HepG2 (cell line): ENCODE results near the gene TARM1. TPM values are rescaled to one million over a fixed set of nuclear protein-coding genes. Genes with fewer than 3 reads are reported as not detected.
A peak's percentile ranks its signal among the peaks of the same experiment; 100 is the strongest.

Source experiments
- ATF3 ChIP-seq: sonication (generic); formaldehyde crosslinking; IDR thresholded peaks from 2 replicates; pipeline ENCODE4 v1.4.0; 2020; ENCODE audit warnings: missing genetic modification reagents
- CTCF ChIP-seq: sonication (generic); formaldehyde crosslinking; IDR thresholded peaks from 2 replicates; pipeline ENCODE4 v1.5.0; 2020; ENCODE audit warnings: mild to moderate bottlenecking, missing genetic modification reagents, moderate library complexity
- GABPB1 ChIP-seq: IDR thresholded peaks from 2 replicates; pipeline ENCODE4 v1.6.1; 2016; ENCODE audit warnings: mild to moderate bottlenecking, missing genetic modification reagents, moderate library complexity, missing compliant biosample characterization
- HES4 ChIP-seq: sonication (generic); formaldehyde crosslinking; IDR thresholded peaks from 2 replicates; pipeline ENCODE4 v1.9.0; 2021; ENCODE audit warnings: mild to moderate bottlenecking, missing genetic modification reagents, borderline replicate concordance
- KLF9 ChIP-seq: IDR thresholded peaks from 2 replicates; pipeline ENCODE4 v1.6.1; 2016; ENCODE audit warnings: low read depth
- MAFG ChIP-seq: sonication (generic); formaldehyde crosslinking; IDR thresholded peaks from 2 replicates; pipeline ENCODE4 v1.5.1; 2020; ENCODE audit warnings: mild to moderate bottlenecking, missing genetic modification reagents
- NR2F6 ChIP-seq, 2 experiments: IDR thresholded peaks; 2 replicates each; pipeline ENCODE4 v1.6.1; 2016; ENCODE audit warnings: antibody characterized with exemption in 1 of 2, mild to moderate bottlenecking in 1 of 2
- PHF21A ChIP-seq: sonication (generic); formaldehyde crosslinking; IDR thresholded peaks from 2 replicates; pipeline ENCODE4 v1.5.0; 2020; ENCODE audit warnings: mild to moderate bottlenecking, missing genetic modification reagents
- SALL2 ChIP-seq: sonication (generic); formaldehyde crosslinking; IDR thresholded peaks from 2 replicates; pipeline ENCODE4 v1.8.1; 2023; ENCODE audit warnings: mild to moderate bottlenecking, missing genetic modification reagents, inconsistent platforms
- TBX3 ChIP-seq: fragments of 450-650 bp; IDR thresholded peaks from 2 replicates; pipeline ENCODE4 v1.6.1; 2017; ENCODE audit warnings: antibody characterized with exemption, mild to moderate bottlenecking, inconsistent platforms, borderline replicate concordance
- THRA ChIP-seq: sonication (generic); formaldehyde crosslinking; IDR thresholded peaks from 2 replicates; pipeline ENCODE4 v1.4.0; 2020; ENCODE audit warnings: missing genetic modification reagents, borderline replicate concordance
- THYN1 ChIP-seq: sonication (generic); formaldehyde crosslinking; IDR thresholded peaks from 2 replicates; pipeline ENCODE4 v1.8.1; 2023; ENCODE audit warnings: low read depth, mild to moderate bottlenecking, moderate library complexity, missing genetic modification reagents, borderline replicate concordance
- ZBTB7A ChIP-seq: sonication (generic); formaldehyde crosslinking; IDR thresholded peaks from 2 replicates; pipeline ENCODE4 v1.8.0; 2022; ENCODE audit warnings: mild to moderate bottlenecking, missing genetic modification reagents
- ZNF256 ChIP-seq: sonication (generic); formaldehyde crosslinking; conservative IDR thresholded peaks from 2 replicates; pipeline ENCODE4 v1.4.0; 2020; ENCODE audit warnings: missing genetic modification reagents
- ZNF296 ChIP-seq: sonication (generic); formaldehyde crosslinking; conservative IDR thresholded peaks from 2 replicates; pipeline ENCODE4 v1.5.0; 2020; ENCODE audit warnings: mild to moderate bottlenecking, missing genetic modification reagents
- ZNF383 ChIP-seq: sonication (generic); formaldehyde crosslinking; IDR thresholded peaks from 2 replicates; pipeline ENCODE4 v1.4.0; 2020; ENCODE audit warnings: missing genetic modification reagents, mild to moderate bottlenecking, borderline replicate concordance
- ZNF558 ChIP-seq: sonication (generic); formaldehyde crosslinking; IDR thresholded peaks from 2 replicates; pipeline ENCODE4 v1.9.0; 2022; ENCODE audit warnings: mild to moderate bottlenecking, missing genetic modification reagents, borderline replicate concordance
- ZNF614 ChIP-seq: IDR thresholded peaks from 2 replicates; pipeline ENCODE4 v1.6.1; 2018; ENCODE audit warnings: missing biosample characterization, missing genetic modification reagents, inconsistent platforms, borderline replicate concordance
- ZNF678 ChIP-seq: sonication (generic); formaldehyde crosslinking; IDR thresholded peaks from 2 replicates; pipeline ENCODE4 v1.4.0; 2020; ENCODE audit warnings: mild to moderate bottlenecking, missing genetic modification reagents
- ZNF7 ChIP-seq: IDR thresholded peaks from 2 replicates; pipeline ENCODE4 v1.6.1; 2016; ENCODE audit warnings: missing biosample characterization, missing genetic modification reagents
- ZNF770 ChIP-seq: sonication (generic); formaldehyde crosslinking; IDR thresholded peaks from 2 replicates; pipeline ENCODE4 v1.5.0; 2020; ENCODE audit warnings: mild to moderate bottlenecking, missing genetic modification reagents
- ZNF775 ChIP-seq: sonication (generic); formaldehyde crosslinking; IDR thresholded peaks from 2 replicates; pipeline ENCODE4 v1.4.0; 2020; ENCODE audit warnings: missing genetic modification reagents, mild to moderate bottlenecking, moderate library complexity, borderline replicate concordance
- ZNF816 ChIP-seq: sonication (generic); formaldehyde crosslinking; IDR thresholded peaks from 2 replicates; pipeline ENCODE4 v1.8.0; 2022; ENCODE audit warnings: missing genetic modification reagents, mild to moderate bottlenecking, borderline replicate concordance
- ZNF850 ChIP-seq: sonication (generic); formaldehyde crosslinking; conservative IDR thresholded peaks from 2 replicates; pipeline ENCODE4 v1.9.0; 2021; ENCODE audit warnings: mild to moderate bottlenecking, missing genetic modification reagents
- polyA plus RNA-seq, 8 experiments: library from polyadenylated mRNA; depleted of rRNA in 3 of 8; stranded (reverse) in 7 of 8; unstranded in 1 of 8; fragments of >200 nt; fragmentation: Illumina TruSeq in 4 of 8; extraction: Trizol in 4 of 8; gene quantifications; 2 replicates each; pipeline versions ENCODE4 v1.2.1 to v1.2.3, GENCODE V29; 2011 to 2016; ENCODE audit warnings: low read depth in 4 of 8, missing spikeins in 1 of 8, mixed read lengths in 1 of 8; ENCODE audit not compliant: insufficient read depth in 1 of 8
- total RNA-seq, 5 experiments: library from RNA; depleted of rRNA; stranded (reverse); fragments of >200 nt; fragmentation: Illumina TruSeq; extraction: Trizol; gene quantifications; 2 replicates each; pipeline ENCODE4 v1.2.3, GENCODE V29; 2016; ENCODE audit warnings: low read depth in 1 of 5

The TARM1 gene
- total and polyA plus RNA-seq, 2 of the 13 experiments (the other 11 are each of a cell fraction or from before 2014, with no cell fraction given) = not detected

GRCh38 chr19:54102421-54103169 lies 21.4 kb upstream of the TARM1 start, which contains the start of gene NDUFA3 (continued):
- TF ChIP-seq ZNF558 = no peak
- TF ChIP-seq KLF9 = no peak
- no peak for TF ChIP-seq ZNF678 (CRISPR knock-in tag)
- no peak for TF ChIP-seq HES4 (CRISPR knock-in tag)
- no peak for TF ChIP-seq ZNF256 (CRISPR knock-in tag)
- TF ChIP-seq SALL2 (CRISPR knock-in tag) = peak; percentile 76; the same call in 1 of the 2 replicates
- TF ChIP-seq PHF21A (CRISPR knock-in tag) = no peak
- no peak for TF ChIP-seq TBX3
- TF ChIP-seq ZNF383 (CRISPR knock-in tag) = no peak
- no peak for TF ChIP-seq CTCF
- TF ChIP-seq MAFG (CRISPR knock-in tag) = no peak
- TF ChIP-seq ZNF775 (CRISPR knock-in tag) = no peak
- no peak for TF ChIP-seq ZNF816 (CRISPR knock-in tag)
- TF ChIP-seq GABPB1 (CRISPR knock-in tag) = peak; percentile 94
- no peak for TF ChIP-seq ZNF7 (CRISPR knock-in tag)
- peak; percentile 24; the same call in 1 of the 2 replicates for TF ChIP-seq NR2F6 (IDR thresholded peaks at IDR 0.05)
- TF ChIP-seq NR2F6 (CRISPR knock-in tag; IDR thresholded peaks at IDR 0.05) = peak; percentile 64
- TF ChIP-seq ZNF614 (CRISPR knock-in tag) = peak; percentile 34; the same call in 1 of the 2 replicates
- TF ChIP-seq ZNF296 (CRISPR knock-in tag) = no peak
- no peak for TF ChIP-seq ZBTB7A (CRISPR knock-in tag)
- TF ChIP-seq ZNF770 (CRISPR knock-in tag) = peak; percentile 47; the same call in 1 of the 2 replicates
- TF ChIP-seq THYN1 (CRISPR knock-in tag) = no peak
- TF ChIP-seq THRA = 0 out of 2 replicates have a peak, but pooled peaks have one; percentile 31
- TF ChIP-seq ATF3 = 0 out of 2 replicates have a peak, but pooled peaks have one; percentile 17
- no peak for TF ChIP-seq ZNF850 (CRISPR knock-in tag)
